Activated naive CD8-positive, alpha-beta T cell treated with anti-CD3 and anti-CD28 coated beads, Interleukin-2, amount 50 U/mL, for 16 hours (primary cell): ENCODE measurements around the gene IL36RN.

Source experiments
- DNase-seq: peaks from one replicate; pipeline ENCODE4 v3.0.0-alpha.2; 2020; ENCODE audit warnings: low read depth, low spot score

The IL36RN gene

DNA sequence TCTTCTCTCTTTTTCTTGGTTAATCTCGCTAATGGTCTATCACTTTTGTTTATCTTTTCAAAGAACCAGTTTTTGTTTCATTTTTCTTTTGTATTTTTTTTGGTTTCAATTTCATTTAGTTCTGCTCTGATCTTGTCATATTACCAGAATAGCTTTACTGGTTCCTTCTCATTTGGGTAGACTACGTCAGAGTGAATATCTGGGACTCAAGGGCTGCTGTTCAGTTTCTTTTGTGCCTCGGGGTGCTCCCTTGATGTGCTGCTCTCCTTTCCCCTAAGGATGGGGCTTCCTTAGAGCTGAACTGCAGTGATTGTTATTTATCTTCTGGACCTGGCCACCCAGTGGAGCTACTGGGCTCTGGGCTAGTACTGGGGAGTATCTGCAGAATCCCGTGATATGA is 39.0 kb downstream of the IL36RN start:
- DNase-seq: no peak

- no peak for DNase-seq
These were observed 39.5 kb downstream of the IL36RN start for GRCh38 chr2:113098532-113098931.

- DNase-seq: no peak
These were observed 43.1 kb downstream of the IL36RN start for GRCh38 chr2:113102133-113102532.

GRCh38 chr2:113103277-113103676 is 44.3 kb downstream of the IL36RN start:
- no peak for DNase-seq

- no peak for DNase-seq
These were observed 45.1 kb downstream of the IL36RN start for GRCh38 chr2:113104054-113104611.

DNA sequence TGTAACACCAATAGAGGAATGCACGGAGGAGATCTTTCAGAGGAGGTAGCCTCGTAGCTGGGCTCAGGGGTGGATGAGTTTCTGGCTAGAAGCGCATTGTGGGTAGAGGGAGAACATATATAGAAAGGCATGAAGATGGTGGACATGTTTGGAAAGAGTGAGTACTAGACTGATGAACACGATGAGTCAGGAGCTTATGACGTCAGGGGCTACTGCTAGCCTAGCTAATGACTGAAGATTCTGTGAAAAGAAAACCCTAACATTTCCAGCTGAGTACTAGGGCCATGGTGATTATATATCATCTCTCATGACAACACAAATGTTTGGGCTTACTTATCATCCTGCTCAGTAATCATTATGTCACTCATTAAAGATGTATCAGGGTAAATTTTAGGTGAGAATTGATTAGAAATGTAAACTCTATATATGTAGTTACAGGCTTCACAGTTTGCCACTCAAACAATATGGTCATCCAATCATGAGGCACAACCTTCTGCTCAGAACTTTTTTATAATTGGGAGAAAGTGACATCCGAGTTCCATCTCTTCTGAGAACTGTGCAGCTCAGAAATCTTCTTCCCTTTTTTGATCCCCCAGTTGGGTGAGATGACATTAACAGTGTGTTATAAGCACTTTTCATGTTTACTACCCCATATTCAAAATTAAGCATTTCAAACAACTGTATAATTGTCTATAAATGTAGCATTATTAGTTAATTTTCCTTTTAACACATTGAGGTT is 46.2 kb downstream of the IL36RN start:
- no peak for DNase-seq

DNA sequence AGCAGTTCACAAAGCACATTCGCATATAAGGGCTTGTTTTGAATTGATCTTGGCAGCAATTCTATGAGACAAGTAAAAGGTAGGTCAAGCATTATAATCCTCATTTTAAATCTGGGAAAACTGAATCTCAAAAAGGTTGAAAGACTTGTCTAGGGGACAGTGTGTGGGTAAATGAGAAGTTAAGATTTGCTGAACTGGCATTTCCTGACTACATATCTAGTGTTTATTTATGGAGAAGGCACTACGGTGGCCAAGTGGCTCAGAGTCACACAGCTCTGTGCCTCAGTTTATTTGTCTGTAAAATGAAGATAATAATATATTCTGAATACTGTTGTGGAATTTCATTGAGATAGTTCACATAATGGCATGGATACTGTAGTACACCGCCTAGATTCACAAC is 52.1 kb downstream of the IL36RN start:
- DNase-seq: no peak

DNA sequence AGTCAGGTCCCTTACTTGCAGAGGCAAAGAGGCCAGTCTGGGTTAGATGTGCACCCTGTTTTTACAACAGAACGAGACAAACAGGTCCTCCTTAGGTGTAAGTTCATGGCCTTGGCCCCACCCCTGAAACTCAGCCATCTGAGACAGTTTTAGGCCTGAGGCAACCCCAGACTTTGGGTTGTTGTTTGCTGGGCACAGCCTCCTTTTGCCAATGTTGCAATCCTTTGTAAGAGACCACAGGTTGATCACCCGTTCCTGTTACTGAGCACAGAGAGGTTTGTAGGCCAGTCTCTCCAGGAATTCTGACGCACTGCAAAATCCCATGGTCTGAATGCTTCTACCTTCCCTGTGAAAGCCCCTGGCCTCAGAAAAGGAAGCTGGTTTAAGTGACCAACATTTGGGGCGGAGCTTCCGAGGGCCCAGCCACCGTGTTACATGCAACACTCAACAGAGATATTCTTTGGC is 52.9 kb downstream of the IL36RN start:
- no peak for DNase-seq

DNA sequence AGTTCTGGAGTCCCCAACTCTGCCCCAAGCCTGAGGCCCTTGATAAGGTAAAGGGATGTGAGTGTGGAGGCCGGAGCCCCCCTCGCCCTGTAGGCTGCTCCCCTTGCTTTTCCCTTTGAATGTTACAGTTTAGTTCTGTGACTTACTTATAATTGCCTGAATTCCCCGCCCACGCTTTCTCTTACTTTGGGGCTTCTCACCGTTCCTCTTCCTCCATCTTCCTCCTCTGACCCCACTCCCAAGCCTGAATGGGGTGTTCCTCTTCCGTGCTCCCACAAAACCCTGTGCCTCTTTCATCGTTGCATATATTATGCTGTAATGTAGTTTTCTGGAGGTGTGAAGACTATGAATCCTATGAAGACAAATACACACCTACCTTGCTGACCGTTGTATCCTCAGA is 53.4 kb downstream of the IL36RN start:
- no peak for DNase-seq

GRCh38 chr2:113112871-113113270 is 53.9 kb downstream of the IL36RN start:
- DNase-seq: no peak

DNA sequence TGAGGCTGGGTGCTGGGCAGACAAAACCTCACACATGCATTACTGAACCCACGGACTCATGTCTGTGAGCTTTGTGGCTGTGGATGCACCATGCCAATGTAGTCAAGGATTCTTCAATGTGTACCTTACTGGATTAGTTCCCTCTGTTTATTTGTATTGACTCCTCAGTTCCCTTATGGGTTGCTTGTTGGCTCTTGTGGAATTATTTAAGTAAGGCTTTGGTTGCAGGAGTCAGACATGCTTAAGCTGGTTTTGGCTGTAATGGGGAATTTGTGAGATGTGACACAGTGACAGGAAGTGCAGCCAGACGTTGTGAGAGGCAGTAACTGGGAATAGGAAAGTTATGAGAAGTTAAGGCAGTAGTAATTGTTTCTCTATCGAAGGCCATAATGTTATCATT is 54.8 kb downstream of the IL36RN start:
- no peak for DNase-seq
